ENCODE measurements around the gene SLC45A2. TPM values are rescaled to one million over a fixed set of nuclear protein-coding genes. Genes with fewer than 3 reads are reported as not detected.

The SLC45A2 gene
- total RNA-seq, 4 donors from 2014 or later = 0.58 TPM; not detected in 3

DNA sequence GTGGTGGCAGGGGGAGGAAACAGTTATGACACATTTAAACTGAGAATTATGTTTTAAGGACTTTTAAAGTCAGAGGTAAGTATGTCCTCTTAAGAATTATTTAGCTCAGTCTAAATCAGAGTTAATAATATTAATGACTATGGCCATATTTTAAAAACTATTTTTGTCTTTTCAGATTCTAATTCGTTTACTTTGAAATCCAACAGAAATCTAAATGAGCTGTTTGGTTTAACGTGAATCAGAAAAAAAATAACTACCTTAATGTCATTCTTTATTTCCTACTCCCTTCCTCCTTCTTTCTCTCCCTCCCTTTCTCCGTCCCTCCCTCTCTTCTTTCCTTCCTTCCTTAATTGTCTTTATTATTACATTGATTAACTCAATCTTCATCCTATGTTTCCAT lies 43.9 kb upstream of the SLC45A2 start:
- TF ChIP-seq CTCF (IDR thresholded peaks at IDR 0.05) = no peak
- no peak for TF ChIP-seq POLR2A (IDR thresholded peaks at IDR 0.05)

GRCh38 chr5:34026089-34026761 lies 41.7 kb upstream of the SLC45A2 start:
- Histone ChIP-seq H3K36me3 (no peaks in the 10 kb centered on the region), H3K4me3 (no peak overlapping the region), H3K4me1 (no peaks in the 10 kb centered on the region), H3K27ac (no peak overlapping the region), H3K27me3 (no peaks in the 10 kb centered on the region), H3K9me3 (no peaks in the 10 kb centered on the region)
- DNase-seq = no peak
- intact Hi-C loops (cut with DNase I; ENCODE audit: low total_unique reads) = no loop called here
- TF ChIP-seq POLR2A (IDR thresholded peaks at IDR 0.05) (no peak), CTCF (IDR thresholded peaks at IDR 0.05) (no peak)

More for the DNA sequence above, 43.9 kb upstream of the SLC45A2 start:
- Histone ChIP-seq H3K4me3 (no peak overlapping the region), H3K27me3 (no peaks in the 10 kb centered on the region), H3K4me1 (no peaks in the 10 kb centered on the region), H3K27ac (no peak overlapping the region), H3K36me3 (no peaks in the 10 kb centered on the region), H3K9me3 (no peaks in the 10 kb centered on the region)
- intact Hi-C loops (cut with DNase I; ENCODE audit: low total_unique reads) = no loop called here
- DNase-seq = no peak

- intact Hi-C loops (cut with DNase I; ENCODE audit: low total_unique reads) = no loop called here
- no peak overlapping the region for H3K4me3 ChIP-seq
- DNase-seq = no peak
- H3K9me3 ChIP-seq = no peaks in the 10 kb centered on the region
- H3K27ac ChIP-seq = peak overlapping the region in 1 of 2 donors; percentile 43
- H3K36me3 ChIP-seq = no peaks in the 10 kb centered on the region
- H3K4me1 ChIP-seq = no peaks in the 10 kb centered on the region
- no peaks in the 10 kb centered on the region for H3K27me3 ChIP-seq
- no peak for TF ChIP-seq POLR2A (IDR thresholded peaks at IDR 0.05)
- no peak for TF ChIP-seq CTCF (IDR thresholded peaks at IDR 0.05)
Observed at GRCh38 chr5:34022121-34022705, 37.7 kb upstream of the SLC45A2 start.

- Histone ChIP-seq H3K4me3 (no peak overlapping the region), H3K9me3 (no peaks in the 10 kb centered on the region), H3K27me3 (no peaks in the 10 kb centered on the region), H3K4me1 (no peaks in the 10 kb centered on the region), H3K36me3 (no peaks in the 10 kb centered on the region), H3K27ac (peak overlapping the region in 1 of 2 donors; percentile 43)
- DNase-seq = no peak
- TF ChIP-seq CTCF (IDR thresholded peaks at IDR 0.05) (no peak), POLR2A (IDR thresholded peaks at IDR 0.05) (no peak)
- intact Hi-C loops (cut with DNase I; ENCODE audit: low total_unique reads) = no loop called here
Observed at GRCh38 chr5:34021334-34021733, 36.8 kb upstream of the SLC45A2 start.

GRCh38 chr5:34020726-34021125 lies 36.2 kb upstream of the SLC45A2 start:
- Histone ChIP-seq H3K9me3 (no peaks in the 10 kb centered on the region), H3K4me3 (no peak overlapping the region), H3K27me3 (no peaks in the 10 kb centered on the region), H3K36me3 (no peaks in the 10 kb centered on the region), H3K4me1 (no peaks in the 10 kb centered on the region), H3K27ac (peak overlapping the region in 1 of 2 donors; percentile 6)
- TF ChIP-seq CTCF (IDR thresholded peaks at IDR 0.05) (no peak), POLR2A (IDR thresholded peaks at IDR 0.05) (no peak)
- no peak for DNase-seq
- intact Hi-C loops (cut with DNase I; ENCODE audit: low total_unique reads) = no loop called here
